ENCODE measurements around the gene KDM6A.

KDM6A gene

DNA sequence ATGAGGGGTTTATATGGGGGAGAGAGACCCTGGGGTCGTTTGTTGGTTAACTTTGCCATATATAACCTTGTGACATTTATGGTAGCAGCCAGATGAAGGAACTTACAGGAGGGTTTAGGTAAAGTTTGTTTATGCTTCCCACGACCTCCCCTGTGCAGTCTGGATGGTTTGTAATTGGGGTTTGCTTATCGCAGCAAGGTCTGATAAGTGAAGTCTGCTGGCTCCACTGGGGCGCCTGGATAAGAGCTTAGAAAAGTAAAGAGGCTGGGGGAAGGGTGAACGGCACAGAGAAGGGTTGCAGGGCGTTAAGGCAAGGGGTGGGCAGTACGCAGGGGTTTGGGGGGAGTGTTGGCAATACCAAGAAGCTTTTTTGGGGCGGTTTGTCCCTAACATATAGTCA lies 98.7 kb downstream of the KDM6A start:
- DNase-seq: no peak
- Histone ChIP-seq H3K27me3 (replicated peaks) (no peaks in the 10 kb centered on the region), H3K4me3 (ENCODE audit: low read depth, low read length) (no peak overlapping the region), H3K27ac (no peak overlapping the region), H3K36me3 (replicated peaks) (no peaks in the 10 kb centered on the region)
- TF ChIP-seq CTCF (IDR thresholded peaks at IDR 0.05; ENCODE audit: low read depth, low read length, missing control alignments): no peak
- in situ Hi-C loops (cut with HindIII; ENCODE audit: low pct_ligation_motif_present, low sequenced_read_pairs): no loop called here

- H3K27me3 ChIP-seq (replicated peaks): no peaks in the 10 kb centered on the region
- TF ChIP-seq CTCF (IDR thresholded peaks at IDR 0.05; ENCODE audit: low read depth, low read length, missing control alignments): no peak
- no peak for DNase-seq
- in situ Hi-C loops (cut with HindIII; ENCODE audit: low pct_ligation_motif_present, low sequenced_read_pairs): no loop called here
- no peaks in the 10 kb centered on the region for H3K36me3 ChIP-seq (replicated peaks)
- H3K4me3 ChIP-seq (ENCODE audit: low read depth, low read length): no peak overlapping the region
- H3K27ac ChIP-seq: no peak overlapping the region
These were observed 99.1 kb downstream of the KDM6A start for GRCh38 chrX:44972132-44972531.

DNA sequence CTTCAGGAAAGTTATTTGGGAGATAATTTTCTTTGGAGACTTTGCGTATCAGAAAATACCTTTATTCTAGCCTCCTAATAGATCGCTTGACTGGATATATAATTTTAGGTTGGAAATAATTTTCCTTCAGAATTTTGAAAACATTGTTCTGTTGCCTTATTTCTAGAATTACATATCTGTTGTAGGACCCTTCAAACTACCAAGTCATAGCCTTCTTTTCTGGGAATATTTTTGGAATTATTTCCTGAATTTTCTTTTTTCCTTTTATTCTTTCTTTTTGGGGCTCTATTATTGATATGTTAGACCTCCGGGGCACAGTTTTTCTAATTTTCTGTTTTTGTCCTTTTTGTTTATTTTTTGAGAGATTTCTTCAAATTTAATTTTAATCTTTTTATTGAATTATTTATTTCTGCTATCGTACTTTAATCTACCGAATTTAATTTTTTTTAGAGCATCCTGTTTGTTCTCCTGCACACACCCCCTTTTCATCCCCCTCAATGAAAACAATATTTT lies 100.5 kb downstream of the KDM6A start:
- Histone ChIP-seq H3K27me3 (replicated peaks) (no peaks in the 10 kb centered on the region), H3K27ac (no peak overlapping the region), H3K36me3 (replicated peaks) (no peaks in the 10 kb centered on the region), H3K4me3 (ENCODE audit: low read depth, low read length) (no peak overlapping the region)
- TF ChIP-seq CTCF (IDR thresholded peaks at IDR 0.05; ENCODE audit: low read depth, low read length, missing control alignments): no peak
- DNase-seq: no peak
- in situ Hi-C loops (cut with HindIII; ENCODE audit: low pct_ligation_motif_present, low sequenced_read_pairs): no loop called here

DNA sequence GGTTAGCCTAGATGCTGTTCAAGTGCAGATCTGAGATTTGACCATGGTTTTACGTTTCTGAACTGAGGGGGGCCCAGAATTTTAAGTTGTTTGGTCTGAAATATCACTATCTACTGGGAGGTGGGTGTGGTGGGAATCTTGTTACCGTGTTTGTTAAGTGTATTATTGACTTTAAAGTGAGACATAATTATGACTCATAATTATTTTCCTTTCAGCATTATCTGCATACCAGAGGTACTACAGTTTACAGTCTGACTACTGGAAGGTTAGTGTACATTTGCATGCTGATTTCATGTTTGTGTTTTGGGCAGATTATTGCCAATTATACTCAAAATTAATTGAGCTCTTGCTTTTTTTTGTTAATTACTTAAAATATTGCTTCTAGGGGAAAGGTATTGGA lies 101.5 kb downstream of the KDM6A start:
- H3K27me3 ChIP-seq (replicated peaks): no peaks in the 10 kb centered on the region
- peak; percentile 25 for DNase-seq
- H3K27ac ChIP-seq: no peak overlapping the region
- no peak overlapping the region for H3K4me3 ChIP-seq (ENCODE audit: low read depth, low read length)
- H3K36me3 ChIP-seq (replicated peaks): no peaks in the 10 kb centered on the region
- in situ Hi-C loops (cut with HindIII; ENCODE audit: low pct_ligation_motif_present, low sequenced_read_pairs): no loop called here
- no peak for TF ChIP-seq CTCF (IDR thresholded peaks at IDR 0.05; ENCODE audit: low read depth, low read length, missing control alignments)

GRCh38 chrX:44975666-44976263 lies 102.8 kb downstream of the KDM6A start:
- Histone ChIP-seq H3K36me3 (replicated peaks) (no peaks in the 10 kb centered on the region), H3K27ac (no peak overlapping the region), H3K4me3 (ENCODE audit: low read depth, low read length) (no peak overlapping the region), H3K27me3 (replicated peaks) (no peaks in the 10 kb centered on the region)
- DNase-seq: no peak
- TF ChIP-seq CTCF (IDR thresholded peaks at IDR 0.05; ENCODE audit: low read depth, low read length, missing control alignments): no peak
- in situ Hi-C loops (cut with HindIII; ENCODE audit: low pct_ligation_motif_present, low sequenced_read_pairs): no loop called here

GRCh38 chrX:44978976-44979375 lies 106.0 kb downstream of the KDM6A start:
- H3K27ac ChIP-seq: no peak overlapping the region
- H3K27me3 ChIP-seq (replicated peaks): no peaks in the 10 kb centered on the region
- DNase-seq: no peak
- H3K4me3 ChIP-seq (ENCODE audit: low read depth, low read length): no peak overlapping the region
- TF ChIP-seq CTCF (IDR thresholded peaks at IDR 0.05; ENCODE audit: low read depth, low read length, missing control alignments): no peak
- no peaks in the 10 kb centered on the region for H3K36me3 ChIP-seq (replicated peaks)
- in situ Hi-C loops (cut with HindIII; ENCODE audit: low pct_ligation_motif_present, low sequenced_read_pairs): no loop called here

Data from brain microvascular endothelial cell (primary cell).